B cell (primary cell): ENCODE results near the gene RAB6B. TPM values are rescaled to one million over a fixed set of nuclear protein-coding genes. Genes with fewer than 3 reads are reported as not detected.

ENCODE experiments used
- ATAC-seq: fragments of 200-7000 bp; cut with Tn5 transposase; one replicate; pipeline ENCODE4 v1.10.0; 2021; ENCODE audit warnings: low read depth, mild to moderate bottlenecking, moderate number of reproducible peaks, moderate library complexity
- CTCF ChIA-PET: fragments of 350-600 bp; sonication (Branson Sonifier 250); formaldehyde crosslinking; loops from one replicate; lab custom pipeline; 2021; ENCODE audit warnings: antibody characterized with exemption, inconsistent platforms; lab: Charles Lee
- POLR2A ChIA-PET: fragments of 350-600 bp; sonication (Branson Sonifier 250); formaldehyde crosslinking; loops from one replicate; lab custom pipeline; 2021; ENCODE audit warnings: antibody characterized with exemption; lab: Charles Lee
- DNase-seq: peaks from one replicate; pipeline ENCODE4 v3.0.0; 2013
- H2AFZ ChIP-seq: 2 replicates; pipeline ENCODE4 v1.6.1; 2012; ENCODE audit warnings: mild to moderate bottlenecking, low read depth, low read length; ENCODE audit not compliant: insufficient read depth, poor library complexity, severe bottlenecking
- H3K27ac ChIP-seq, 2 donors: 1 replicate in 1 of 2; 2 replicates in 1 of 2; pipeline ENCODE4 v1.5.1; 2012 to 2013; ENCODE audit warnings: low read length in 2 of 2, mild to moderate bottlenecking in 2 of 2, moderate library complexity in 1 of 2
- H3K27me3 ChIP-seq, 4 experiments: fragments of 200-600 bp in 1 of 4; sonication (generic) in 1 of 4; replicated peaks in 1 of 4; 1 replicate in 2 of 4; 2 replicates in 2 of 4; pipeline versions ENCODE4 v1.6.1 to v1.7.0; 2013 to 2016; ENCODE audit warnings: low read length in 3 of 4, mild to moderate bottlenecking in 2 of 4, mixed read lengths in 1 of 4, moderate library complexity in 1 of 4; ENCODE audit not compliant: insufficient read depth in 4 of 4, control insufficient read depth in 3 of 4; ENCODE audit errors: control extremely low read depth in 1 of 4
- H3K36me3 ChIP-seq, 2 experiments: replicated peaks in 1 of 2; 1 replicate in 1 of 2; 2 replicates in 1 of 2; pipeline versions ENCODE4 v1.6.1 to v1.7.1; 2013; ENCODE audit warnings: low read length in 1 of 2; ENCODE audit not compliant: insufficient read depth in 2 of 2, control insufficient read depth in 1 of 2; ENCODE audit errors: control extremely low read depth in 1 of 2, extremely low read depth in 1 of 2
- H3K4me1 ChIP-seq, 2 donors: fragments of 200-600 bp in 1 of 2; sonication (generic) in 1 of 2; 1 replicate in 1 of 2; 2 replicates in 1 of 2; pipeline versions ENCODE4 v1.5.1 to v1.6.1; 2013 to 2017; ENCODE audit warnings: low read length in 2 of 2; ENCODE audit not compliant: control insufficient read depth in 2 of 2, insufficient read depth in 2 of 2
- H3K4me2 ChIP-seq: replicated peaks from 2 replicates; pipeline ENCODE3; 2012; ENCODE audit warnings: mild to moderate bottlenecking, low read depth, low read length; ENCODE audit not compliant: poor library complexity, severe bottlenecking
- H3K4me3 ChIP-seq, 5 experiments: fragments of 200-600 bp in 1 of 5; sonication (generic) in 1 of 5; 1 replicate in 3 of 5; 2 replicates in 2 of 5; pipeline versions ENCODE4 v1.5.1 to v1.7.0; 2011 to 2016; ENCODE audit warnings: low read length in 4 of 5, mild to moderate bottlenecking in 4 of 5, low read depth in 2 of 5, control low read depth in 1 of 5, moderate library complexity in 1 of 5; ENCODE audit not compliant: insufficient read depth in 1 of 5; ENCODE audit errors: control extremely low read depth in 1 of 5, extremely low read depth in 1 of 5
- H3K79me2 ChIP-seq: fragments of 200-600 bp; sonication (generic); one replicate; pipeline ENCODE4 v1.6.0; 2016; ENCODE audit warnings: low read length; ENCODE audit not compliant: control insufficient read depth, insufficient read depth
- H3K9ac ChIP-seq: fragments of 200-600 bp; sonication (generic); 2 replicates; pipeline ENCODE4 v1.6.1; 2017; ENCODE audit warnings: mild to moderate bottlenecking, low read length, moderate library complexity
- H3K9me3 ChIP-seq, 3 donors: one replicate each; pipeline versions ENCODE4 v1.6.1 to v1.7.1; 2013; ENCODE audit warnings: low read length in 2 of 3; ENCODE audit not compliant: control insufficient read depth in 2 of 3, insufficient read depth in 1 of 3; ENCODE audit errors: control extremely low read depth in 1 of 3
- H4K20me1 ChIP-seq: 2 replicates; pipeline ENCODE4 v1.6.0; 2012; ENCODE audit warnings: mild to moderate bottlenecking, low read length; ENCODE audit not compliant: insufficient read depth, control insufficient read depth, poor library complexity, severe bottlenecking
- H3K27ac Mint-ChIP-seq: one replicate; pipeline ENCODE4 v1.8.0; 2021; ENCODE audit warnings: mixed read lengths
- H3K27me3 Mint-ChIP-seq: one replicate; pipeline ENCODE4 v1.8.0; 2021; ENCODE audit warnings: mixed read lengths
- H3K4me1 Mint-ChIP-seq: one replicate; pipeline ENCODE4 v1.8.0; 2021; ENCODE audit warnings: mixed read lengths
- H3K4me3 Mint-ChIP-seq: one replicate; pipeline ENCODE4 v1.8.0; 2021; ENCODE audit warnings: mixed read lengths
- H3K9me3 Mint-ChIP-seq: one replicate; pipeline ENCODE4 v1.8.0; 2022; ENCODE audit warnings: mixed read lengths; ENCODE audit not compliant: insufficient read depth
- EZH2 ChIP-seq: IDR thresholded peaks from 2 replicates; pipeline ENCODE4 v1.6.1; 2012; ENCODE audit warnings: borderline replicate concordance, low read depth, mild to moderate bottlenecking, moderate library complexity, low read length; ENCODE audit not compliant: insufficient read depth, poor library complexity, severe bottlenecking
- whole genome bisulfite sequencing: methylation state at CpG from one replicate; pipeline ENCODE4 v1.1.5; 2013; ENCODE audit warnings: missing lambda C conversion rate; ENCODE audit not compliant: insufficient coverage; 5-methylcytosine and 5-hydroxymethylcytosine counted together
- intact Hi-C: fragments of 100-400 bp; cut with micrococcal nuclease; formaldehyde crosslinking; loops from one replicate; pipeline ENCODE4 v1.10.0; 2022
- polyA plus RNA-seq: library from polyadenylated mRNA; depleted of rRNA; stranded (reverse); fragments of >200 nt; gene quantifications from 2 replicates; pipeline ENCODE4 v1.2.3, GENCODE V29; 2012
- total RNA-seq, 2 donors: library from RNA; stranded (reverse); fragments of 120-200 nt in 1 of 2; gene quantifications; 1 replicate in 1 of 2; 2 replicates in 1 of 2; pipeline versions ENCODE4 v1.2.3 to v1.2.4, GENCODE V29; 2013 to 2022
- TF ChIP-seq, protein P1 (sequence below): fragments of 200-600 bp; IDR thresholded peaks from one replicate; pipeline ENCODE4 v1.8.0; 2022; ENCODE audit warnings: antibody characterized with exemption, mild to moderate bottlenecking

The RAB6B gene
- total and polyA plus RNA-seq, 2 donors (not counting 1 experiment from before 2014, with no cell fraction given) = not detected

DNA sequence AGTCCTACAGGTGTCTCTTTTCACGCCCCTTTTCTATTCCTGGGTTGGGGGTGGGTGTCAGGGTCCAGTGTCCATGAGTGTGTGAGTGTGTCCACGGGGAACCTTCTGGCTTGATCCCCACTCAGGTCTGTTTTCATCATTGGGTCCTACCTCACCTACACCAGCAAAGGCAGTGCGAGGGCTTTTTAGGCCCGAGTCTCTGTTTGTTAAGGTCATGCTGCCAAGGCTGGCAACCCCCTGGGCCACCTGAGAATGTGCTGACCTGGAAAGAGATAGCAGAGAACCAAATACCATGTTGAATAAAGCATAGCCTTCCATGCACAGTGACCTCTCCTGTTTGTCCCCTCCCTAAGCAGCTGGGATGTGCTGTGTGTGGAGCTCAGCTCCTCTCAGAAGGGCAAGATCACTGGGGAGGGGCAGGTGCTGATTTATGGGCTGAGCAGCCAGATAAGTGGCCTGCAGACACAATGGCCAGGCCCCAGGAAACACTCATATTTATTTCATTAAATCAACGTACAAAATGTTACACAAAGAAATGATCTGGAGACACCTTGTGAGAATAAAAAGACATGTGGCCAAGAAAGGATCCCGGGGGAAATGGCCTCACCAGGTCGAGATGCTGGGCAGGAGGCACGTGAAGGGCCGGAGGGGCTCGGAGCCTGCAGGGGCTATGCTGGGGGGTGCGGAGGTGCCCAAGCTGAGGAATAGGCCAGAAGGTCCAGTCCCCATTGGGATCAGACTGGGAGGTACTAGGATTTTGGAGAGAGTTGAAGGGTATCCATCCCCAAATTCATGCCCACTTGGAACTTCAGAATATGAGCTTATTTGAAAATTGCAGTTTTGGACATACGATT is 36.1 kb downstream of the RAB6B start:
- H3K4me2 ChIP-seq = no peak overlapping the region
- H3K79me2 ChIP-seq = no peaks in the 10 kb centered on the region
- H3K9me3 ChIP-seq = no peaks in the 10 kb centered on the region
- no peaks in the 10 kb centered on the region for H3K27me3 ChIP-seq
- Mint-ChIP-seq H3K4me1 (no peaks in the 10 kb centered on the region), H3K9me3 (no peaks in the 10 kb centered on the region), H3K4me3 (no peak overlapping the region), H3K27me3 (no peaks in the 10 kb centered on the region), H3K27ac (no peak overlapping the region)
- 90% methylated on average over 8 of the region's 12 CpGs for WGBS
- no peak for DNase-seq
- TF ChIP-seq EZH2 = no peak
- TF ChIP-seq, protein P1, sequence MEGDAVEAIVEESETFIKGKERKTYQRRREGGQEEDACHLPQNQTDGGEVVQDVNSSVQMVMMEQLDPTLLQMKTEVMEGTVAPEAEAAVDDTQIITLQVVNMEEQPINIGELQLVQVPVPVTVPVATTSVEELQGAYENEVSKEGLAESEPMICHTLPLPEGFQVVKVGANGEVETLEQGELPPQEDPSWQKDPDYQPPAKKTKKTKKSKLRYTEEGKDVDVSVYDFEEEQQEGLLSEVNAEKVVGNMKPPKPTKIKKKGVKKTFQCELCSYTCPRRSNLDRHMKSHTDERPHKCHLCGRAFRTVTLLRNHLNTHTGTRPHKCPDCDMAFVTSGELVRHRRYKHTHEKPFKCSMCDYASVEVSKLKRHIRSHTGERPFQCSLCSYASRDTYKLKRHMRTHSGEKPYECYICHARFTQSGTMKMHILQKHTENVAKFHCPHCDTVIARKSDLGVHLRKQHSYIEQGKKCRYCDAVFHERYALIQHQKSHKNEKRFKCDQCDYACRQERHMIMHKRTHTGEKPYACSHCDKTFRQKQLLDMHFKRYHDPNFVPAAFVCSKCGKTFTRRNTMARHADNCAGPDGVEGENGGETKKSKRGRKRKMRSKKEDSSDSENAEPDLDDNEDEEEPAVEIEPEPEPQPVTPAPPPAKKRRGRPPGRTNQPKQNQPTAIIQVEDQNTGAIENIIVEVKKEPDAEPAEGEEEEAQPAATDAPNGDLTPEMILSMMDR = no peak
- ChIA-PET CTCF (no interaction called here), POLR2A (no interaction called here)
- H3K4me3 ChIP-seq = no peak overlapping the region
- no peaks in the 10 kb centered on the region for H3K36me3 ChIP-seq
- H3K9ac ChIP-seq = no peak overlapping the region
- no peaks in the 10 kb centered on the region for H3K4me1 ChIP-seq
- H4K20me1 ChIP-seq = no peaks in the 10 kb centered on the region
- no peak overlapping the region for H2AFZ ChIP-seq
- ATAC-seq = no peak
- no peak overlapping the region for H3K27ac ChIP-seq
- intact Hi-C loops = no loop called here

DNA sequence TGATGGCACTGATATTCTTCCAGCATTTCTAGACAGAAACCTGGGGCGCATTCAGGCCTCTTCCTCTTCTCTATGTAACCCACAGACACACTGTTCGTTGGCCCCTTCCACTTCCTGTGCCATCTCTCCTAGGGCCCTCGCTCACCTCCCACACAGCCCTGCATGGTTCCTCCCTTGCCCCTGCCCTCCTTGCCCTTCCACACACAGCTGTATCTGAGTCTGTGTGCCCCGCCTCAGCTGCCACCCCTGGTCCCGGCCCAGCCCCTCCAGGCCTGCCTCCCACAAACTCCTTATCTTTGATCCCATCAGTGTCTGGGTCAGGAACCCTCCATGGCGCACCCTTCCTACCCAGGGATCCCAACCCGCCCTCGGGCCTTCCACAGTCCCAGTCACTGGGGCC is 37.9 kb downstream of the RAB6B start:
- Histone ChIP-seq H2AFZ (no peak overlapping the region), H4K20me1 (no peaks in the 10 kb centered on the region), H3K27ac (no peak overlapping the region), H3K4me2 (no peak overlapping the region), H3K4me3 (no peak overlapping the region), H3K4me1 (no peaks in the 10 kb centered on the region), H3K9ac (no peak overlapping the region), H3K27me3 (no peaks in the 10 kb centered on the region), H3K79me2 (no peaks in the 10 kb centered on the region), H3K9me3 (no peaks in the 10 kb centered on the region), H3K36me3 (no peaks in the 10 kb centered on the region)
- H3K9me3 Mint-ChIP-seq = no peaks in the 10 kb centered on the region
- H3K27ac Mint-ChIP-seq = no peak overlapping the region
- WGBS = 69% methylated on average over 8 of the region's 8 CpGs
- TF ChIP-seq, protein P1 = no peak
- no peak for TF ChIP-seq EZH2
- intact Hi-C loops = no loop called here
- no peak for ATAC-seq
- ChIA-PET CTCF (no interaction called here), POLR2A (no interaction called here)
- no peaks in the 10 kb centered on the region for H3K4me1 Mint-ChIP-seq
- H3K4me3 Mint-ChIP-seq = no peak overlapping the region
- no peak for DNase-seq
- no peaks in the 10 kb centered on the region for H3K27me3 Mint-ChIP-seq
